CD4-positive, alpha-beta memory T cell (primary cell): ENCODE data around the gene MUC20. TPM values are rescaled to one million over a fixed set of nuclear protein-coding genes. Genes with fewer than 3 reads are reported as not detected.
"Not testable (repeated sequence)": the region's sequence is repeated elsewhere in the genome, so short reads cannot be mapped to it uniquely, and the experiment has no call there.

Experiments
- CTCF ChIA-PET: fragments of 350-600 bp; sonication (Branson Sonifier 250); formaldehyde crosslinking; loops from one replicate; lab custom pipeline; 2021; ENCODE audit warnings: inconsistent platforms; ENCODE audit not compliant: partially characterized antibody; lab: Charles Lee
- POLR2A ChIA-PET: fragments of 350-600 bp; sonication (Branson Sonifier 250); formaldehyde crosslinking; loops from one replicate; lab custom pipeline; 2021; ENCODE audit not compliant: partially characterized antibody; lab: Charles Lee
- DNase-seq, 5 donors: peaks; one replicate each; pipeline versions ENCODE4 v3.0.0 to v3.0.0-alpha.2; 2020 to 2022; ENCODE audit warnings: mixed read lengths in 1 of 5
- H3K27ac ChIP-seq: one replicate; pipeline ENCODE4 v1.7.0; 2013; ENCODE audit warnings: low read depth, low read length
- H3K27me3 ChIP-seq: 2 replicates; pipeline ENCODE4 v1.7.0; 2013; ENCODE audit warnings: mild to moderate bottlenecking, low read length, moderate library complexity; ENCODE audit not compliant: insufficient read depth
- H3K36me3 ChIP-seq: 2 replicates; pipeline ENCODE4 v1.7.0; 2013; ENCODE audit warnings: mild to moderate bottlenecking, low read length, moderate library complexity; ENCODE audit not compliant: insufficient read depth
- H3K4me1 ChIP-seq: 2 replicates; pipeline ENCODE4 v1.7.0; 2013; ENCODE audit warnings: mild to moderate bottlenecking, low read length, moderate library complexity; ENCODE audit not compliant: insufficient read depth
- H3K4me3 ChIP-seq, 2 donors: one replicate each; pipeline ENCODE4 v1.7.0; 2013; ENCODE audit warnings: low read length in 2 of 2, mild to moderate bottlenecking in 1 of 2
- H3K9me3 ChIP-seq, 2 donors: one replicate each; pipeline ENCODE4 v1.7.0; 2013; ENCODE audit warnings: low read length in 2 of 2, control low read depth in 1 of 2; ENCODE audit not compliant: control insufficient read depth in 1 of 2
- H3K27ac Mint-ChIP-seq, 7 donors: one replicate each; pipeline ENCODE4 v1.8.0; 2020 to 2021; ENCODE audit warnings: mixed read lengths in 7 of 7, mild to moderate bottlenecking in 6 of 7, inconsistent platforms in 3 of 7, moderate library complexity in 3 of 7
- H3K27me3 Mint-ChIP-seq, 2 donors: one replicate each; pipeline ENCODE4 v1.8.0; 2020 to 2021; ENCODE audit warnings: mixed read lengths in 2 of 2
- H3K36me3 Mint-ChIP-seq, 2 donors: one replicate each; pipeline ENCODE4 v1.8.0; 2020 to 2021; ENCODE audit warnings: mixed read lengths in 2 of 2, inconsistent platforms in 1 of 2, mild to moderate bottlenecking in 1 of 2
- H3K4me1 Mint-ChIP-seq, 4 donors: one replicate each; pipeline ENCODE4 v1.8.0; 2020 to 2021; ENCODE audit warnings: mixed read lengths in 4 of 4, mild to moderate bottlenecking in 1 of 4
- H3K4me3 Mint-ChIP-seq, 8 donors: one replicate each; pipeline ENCODE4 v1.8.0; 2020 to 2021; ENCODE audit warnings: mixed read lengths in 8 of 8, mild to moderate bottlenecking in 7 of 8, moderate library complexity in 6 of 8, inconsistent platforms in 3 of 8
- H3K9me3 Mint-ChIP-seq, 8 donors: one replicate each; pipeline ENCODE4 v1.8.0; 2020 to 2021; ENCODE audit warnings: mixed read lengths in 8 of 8, mild to moderate bottlenecking in 5 of 8, inconsistent platforms in 3 of 8, moderate library complexity in 1 of 8
- intact Hi-C: fragments of 100-400 bp; cut with micrococcal nuclease; formaldehyde crosslinking; loops from one replicate; pipeline ENCODE4 v1.15.1; 2023
- polyA plus RNA-seq, 2 donors: library from polyadenylated mRNA; unstranded; fragments of 300-500 nt; fragmentation: Illumina TruSeq; gene quantifications; one replicate each; pipeline ENCODE4 v1.2.3, GENCODE V29; 2021
- total RNA-seq, 2 experiments: library from RNA; stranded (reverse); gene quantifications; one replicate each; pipeline ENCODE4 v1.2.3, GENCODE V29; 2021

Gene MUC20
- total and polyA plus RNA-seq, 4 experiments from 2014 or later, result 0.54 to 12.5 (median 5.3) TPM

GRCh38 chr3:195708061-195708460, 12.7 kb upstream of the MUC20 start:
- peaks cover 8% of the 10 kb centered on the region for H3K36me3 ChIP-seq
- Mint-ChIP-seq H3K36me3 (peaks cover 18 to 46% of the 10 kb centered on the region in 2 donors), H3K27ac (no peak overlapping the region), H3K9me3 (no peaks in the 10 kb centered on the region), H3K4me3 (no peak overlapping the region), H3K27me3 (no peaks in the 10 kb centered on the region), H3K4me1 (peaks cover 0 to 2% (median 0%) of the 10 kb centered on the region in 4 donors)
- H3K27ac ChIP-seq, result no peak overlapping the region
- H3K27me3 ChIP-seq, result no peaks in the 10 kb centered on the region
- H3K9me3 ChIP-seq, result no peaks in the 10 kb centered on the region
- ChIA-PET POLR2A (no interaction called here), CTCF (interaction anchor here (1.0 kb wide), 1 partner anchor 142 kb away, joined by 3 read pairs; no protein-coding TSS in a partner anchor)
- H3K4me3 ChIP-seq, result no peak overlapping the region
- no peak for DNase-seq
- intact Hi-C loops, result no loop called here
- no peaks in the 10 kb centered on the region for H3K4me1 ChIP-seq

GRCh38 chr3:195708626-195709481, 11.9 kb upstream of the MUC20 start:
- Mint-ChIP-seq H3K9me3 (no peaks in the 10 kb centered on the region), H3K36me3 (peaks cover 18 to 46% of the 10 kb centered on the region in 2 donors), H3K27me3 (no peaks in the 10 kb centered on the region), H3K4me1 (peaks cover 0 to 2% (median 0%) of the 10 kb centered on the region in 4 donors), H3K27ac (no peak overlapping the region), H3K4me3 (no peak overlapping the region)
- no peaks in the 10 kb centered on the region for H3K9me3 ChIP-seq
- CTCF ChIA-PET, result interaction anchor here (1.0 kb wide), 1 partner anchor 141 kb away, joined by 3 read pairs; no protein-coding TSS in a partner anchor
- peaks cover 8% of the 10 kb centered on the region for H3K36me3 ChIP-seq
- H3K27ac ChIP-seq, result no peak overlapping the region
- H3K4me1 ChIP-seq, result no peaks in the 10 kb centered on the region
- no peak for DNase-seq
- no peaks in the 10 kb centered on the region for H3K27me3 ChIP-seq
- intact Hi-C loops, result no loop called here
- H3K4me3 ChIP-seq, result no peak overlapping the region
- POLR2A ChIA-PET, result no interaction called here

DNA sequence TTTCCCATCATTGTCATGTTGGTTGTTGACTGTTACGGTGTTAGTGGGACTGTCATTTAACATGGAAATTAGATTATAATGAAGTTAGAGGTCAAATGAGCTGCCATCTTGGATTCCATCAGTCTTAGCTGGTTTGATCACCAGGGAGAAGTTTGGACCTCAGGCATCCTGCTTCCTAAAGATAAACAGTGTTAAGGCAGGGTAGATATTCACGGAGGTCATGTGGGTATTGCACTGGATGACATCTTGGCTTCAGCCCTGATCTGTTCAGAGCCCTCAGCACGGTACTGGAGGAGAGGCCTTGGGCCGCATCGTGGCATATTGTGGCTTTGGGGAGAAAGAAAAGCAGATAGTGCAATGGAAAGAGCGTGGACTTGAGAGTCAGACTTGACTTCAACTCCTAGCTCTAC, 11.1 kb upstream of the MUC20 start:
- intact Hi-C loops, result no loop called here
- ChIA-PET POLR2A (no interaction called here), CTCF (no interaction called here)

DNA sequence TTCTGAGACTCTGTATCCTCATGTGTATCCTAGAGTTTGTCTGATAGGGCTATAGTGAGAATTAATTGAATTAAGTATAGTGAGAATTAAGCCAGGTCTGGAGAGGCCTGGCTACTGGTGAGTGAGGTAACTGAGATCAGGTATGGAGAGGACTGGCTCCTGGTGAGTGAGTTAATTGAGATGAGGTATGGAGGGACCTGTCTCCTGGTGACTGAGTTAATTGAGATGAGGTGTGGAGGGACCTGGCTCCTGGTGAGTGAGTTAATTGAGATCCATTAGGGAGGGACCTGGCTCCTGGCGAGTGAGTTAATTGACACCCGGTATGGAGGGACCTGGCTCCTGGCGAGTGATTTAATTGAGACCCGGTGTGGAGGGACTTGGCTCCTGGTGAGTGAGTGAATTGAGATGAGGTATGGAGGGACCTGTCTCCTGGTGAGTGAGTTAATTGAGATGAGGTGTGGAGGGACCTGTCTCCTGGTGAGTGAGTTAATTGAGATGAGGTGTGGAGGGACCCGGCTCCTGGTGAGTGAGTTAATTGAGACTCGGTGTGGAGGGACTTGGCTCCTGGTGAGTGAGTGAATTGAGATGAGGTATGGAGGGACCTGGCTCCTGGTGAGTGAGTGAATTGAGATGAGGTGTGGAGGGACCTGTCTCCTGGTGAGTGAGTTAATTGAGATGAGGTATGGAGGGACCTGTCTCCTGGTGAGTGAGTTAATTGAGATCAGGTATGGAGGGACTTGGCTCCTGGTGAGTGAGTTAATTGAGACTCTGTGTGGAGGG, 10.5 kb upstream of the MUC20 start:
- CTCF ChIA-PET, POLR2A ChIA-PET, H3K4me1 ChIP-seq, H3K27me3 Mint-ChIP-seq, H3K27ac Mint-ChIP-seq, H3K27ac ChIP-seq, DNase-seq, H3K27me3 ChIP-seq, H3K9me3 Mint-ChIP-seq, intact Hi-C loops, H3K4me3 Mint-ChIP-seq, H3K4me1 Mint-ChIP-seq, H3K4me3 ChIP-seq, H3K9me3 ChIP-seq: not testable (repeated sequence)
- H3K36me3 Mint-ChIP-seq, result peaks cover 29 to 57% of the 10 kb centered on the region in 2 donors
- peaks cover 14% of the 10 kb centered on the region for H3K36me3 ChIP-seq

More for the DNA sequence above, 11.1 kb upstream of the MUC20 start:
- H3K27me3 Mint-ChIP-seq, result no peaks in the 10 kb centered on the region
- H3K27ac Mint-ChIP-seq, result no peak overlapping the region
- peaks cover 8% of the 10 kb centered on the region for H3K36me3 ChIP-seq
- no peak overlapping the region for H3K27ac ChIP-seq
- H3K4me1 Mint-ChIP-seq, result peaks cover 0 to 2% (median 0%) of the 10 kb centered on the region in 4 donors
- H3K4me3 ChIP-seq, result no peak overlapping the region
- H3K9me3 Mint-ChIP-seq, result no peaks in the 10 kb centered on the region
- no peaks in the 10 kb centered on the region for H3K9me3 ChIP-seq
- H3K27me3 ChIP-seq, result no peaks in the 10 kb centered on the region
- H3K4me1 ChIP-seq, result no peaks in the 10 kb centered on the region
- peaks cover 23 to 51% of the 10 kb centered on the region in 2 donors for H3K36me3 Mint-ChIP-seq
- H3K4me3 Mint-ChIP-seq, result no peak overlapping the region
- DNase-seq, result no peak

DNA sequence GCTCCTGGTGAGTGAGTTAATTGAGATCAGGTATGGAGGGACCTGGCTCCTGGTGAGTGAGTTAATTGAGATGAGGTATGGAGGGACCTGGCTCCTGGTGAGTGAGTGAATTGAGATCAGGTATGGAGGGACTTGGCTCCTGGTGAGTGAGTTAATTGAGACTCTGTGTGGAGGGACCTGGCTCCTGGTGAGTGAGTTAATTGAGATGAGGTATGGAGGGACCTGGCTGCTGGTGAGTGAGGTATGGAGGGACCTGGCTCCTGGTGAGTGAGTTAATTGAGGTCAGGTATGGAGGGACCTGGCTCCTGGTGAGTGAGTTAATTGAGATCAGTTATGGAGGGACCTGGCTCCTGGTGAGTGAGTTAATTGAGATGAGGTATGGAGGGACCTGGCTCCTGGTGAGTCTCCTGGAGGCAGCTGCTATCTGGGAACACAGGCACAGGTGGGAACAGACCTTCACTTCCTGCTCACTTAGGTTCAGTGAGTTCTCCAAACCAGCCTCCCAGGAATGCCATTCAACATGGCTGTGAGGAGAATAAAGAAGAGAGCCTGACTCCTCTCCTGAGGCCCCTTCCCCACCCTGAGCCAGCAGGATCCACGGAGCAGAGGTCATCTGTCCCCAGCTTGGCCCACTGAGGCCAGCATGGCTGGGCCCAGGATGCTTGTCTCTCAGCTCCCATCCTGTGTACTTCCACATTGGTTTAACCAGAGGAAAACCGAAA, 9.5 kb upstream of the MUC20 start:
- H3K27ac Mint-ChIP-seq, POLR2A ChIA-PET, H3K9me3 ChIP-seq, H3K27ac ChIP-seq, H3K4me1 Mint-ChIP-seq, H3K4me3 Mint-ChIP-seq, intact Hi-C loops, H3K27me3 Mint-ChIP-seq, CTCF ChIA-PET, H3K4me1 ChIP-seq, H3K27me3 ChIP-seq, DNase-seq, H3K4me3 ChIP-seq, H3K9me3 Mint-ChIP-seq: not testable (repeated sequence)
- peaks cover 35 to 65% of the 10 kb centered on the region in 2 donors for H3K36me3 Mint-ChIP-seq
- peaks cover 14% of the 10 kb centered on the region for H3K36me3 ChIP-seq

DNA sequence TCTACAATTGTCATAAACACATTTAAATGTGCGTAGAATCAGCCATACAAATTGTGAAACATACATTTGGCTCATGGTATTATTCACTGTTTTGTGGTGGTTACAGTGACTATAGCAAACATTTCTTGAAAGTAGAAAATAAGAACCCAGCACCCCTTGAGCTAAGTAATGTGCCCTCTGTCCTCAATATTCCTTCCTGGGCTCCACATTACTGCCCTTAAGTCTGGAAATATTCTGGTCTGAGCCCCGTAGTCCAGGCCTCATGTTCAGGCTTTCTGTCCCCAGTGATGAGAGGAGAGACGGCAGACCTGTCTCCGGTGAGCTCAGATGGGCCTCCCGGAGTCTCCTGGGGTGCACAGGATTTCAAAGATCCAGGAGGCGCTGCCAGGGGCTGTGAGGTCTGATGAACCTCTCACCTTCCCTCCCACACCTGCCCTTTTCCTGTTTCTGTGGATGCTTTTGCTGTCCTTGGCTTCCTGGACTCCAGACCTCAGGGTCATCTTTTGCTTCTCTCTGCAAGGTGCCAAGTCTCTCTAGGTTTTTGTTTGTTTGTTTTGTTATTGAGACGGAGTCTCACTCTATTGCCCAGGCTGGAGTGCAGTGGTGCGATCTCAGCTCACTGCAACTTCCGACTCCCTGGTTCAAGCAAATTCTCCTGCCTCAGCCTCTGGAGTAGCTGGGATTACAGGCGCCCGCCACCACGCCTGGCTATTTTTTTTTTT, 8.8 kb upstream of the MUC20 start:
- Mint-ChIP-seq H3K27ac (peak overlapping the region in 1 of 7 donors; percentile 24), H3K9me3 (no peaks in the 10 kb centered on the region), H3K36me3 (peaks cover 35 to 65% of the 10 kb centered on the region in 2 donors), H3K4me1 (no peaks in the 10 kb centered on the region), H3K4me3 (no peak overlapping the region), H3K27me3 (no peaks in the 10 kb centered on the region)
- Histone ChIP-seq H3K4me3 (no peak overlapping the region), H3K27me3 (no peaks in the 10 kb centered on the region), H3K4me1 (no peaks in the 10 kb centered on the region), H3K36me3 (peaks cover 14% of the 10 kb centered on the region), H3K27ac (no peak overlapping the region), H3K9me3 (no peaks in the 10 kb centered on the region)
- DNase-seq, result peak in 1 of 5 donors; percentile 44
- POLR2A ChIA-PET, result no interaction called here
- intact Hi-C loops, result no loop called here
- CTCF ChIA-PET, result no interaction called here
